Frontal cortex (tissue), 4 donors: Measurements from ENCODE around the gene GRIA3. TPM values are rescaled to one million over a fixed set of nuclear protein-coding genes. Genes with fewer than 3 reads are reported as not detected.

ENCODE experiments used
- DNase-seq, 2 donors: peaks; one replicate each; pipeline ENCODE4 v3.0.0; 2012; ENCODE audit warnings: low spot score in 2 of 2
- FAIRE-seq: peaks from 2 replicates; lab custom pipeline; 2012; peaks lifted over from hg19 to GRCh38; lab: Jason Lieb, UNC
- total RNA-seq: library from RNA; depleted of rRNA; stranded (reverse); fragments of >200 nt; gene quantifications from one replicate; pipeline ENCODE4 v1.2.3, GENCODE V29; 2014
- donor health status: control.
- donor health status: control.
- donor health status: control.

The GRIA3 gene
- 58.7 TPM for total RNA-seq

GRCh38 chrX:123184219-123184865 is at the start of gene GRIA3:
GRIA3 (plus strand) TSS chrX:123184278; CDS start chrX:123184536, 258 bp downstream.
- no peak for DNase-seq

DNA sequence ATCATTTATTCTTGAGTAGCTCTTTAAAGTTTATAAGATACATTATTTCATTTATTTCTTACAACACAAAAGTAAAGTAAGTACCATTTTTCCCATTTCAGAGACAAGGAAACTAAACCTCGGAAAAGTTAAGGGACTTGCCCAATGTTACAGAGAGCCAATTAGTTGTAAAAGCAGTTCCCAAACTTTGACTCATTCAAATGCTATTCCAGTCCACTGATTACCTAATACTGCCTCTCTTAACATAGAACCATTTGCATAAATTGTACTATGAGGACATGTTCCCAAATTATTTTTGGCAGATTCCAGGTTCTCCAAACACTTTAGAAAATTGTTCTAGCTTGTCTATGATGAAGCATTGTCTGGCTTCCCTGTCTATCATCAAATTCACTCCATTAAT is 45.6 kb upstream of the GRIA3 start:
- FAIRE-seq (no peak), DNase-seq (no peak)

More at GRCh38 chrX:123184219-123184865, at the start of gene GRIA3:
- FAIRE-seq, result no peak

DNA sequence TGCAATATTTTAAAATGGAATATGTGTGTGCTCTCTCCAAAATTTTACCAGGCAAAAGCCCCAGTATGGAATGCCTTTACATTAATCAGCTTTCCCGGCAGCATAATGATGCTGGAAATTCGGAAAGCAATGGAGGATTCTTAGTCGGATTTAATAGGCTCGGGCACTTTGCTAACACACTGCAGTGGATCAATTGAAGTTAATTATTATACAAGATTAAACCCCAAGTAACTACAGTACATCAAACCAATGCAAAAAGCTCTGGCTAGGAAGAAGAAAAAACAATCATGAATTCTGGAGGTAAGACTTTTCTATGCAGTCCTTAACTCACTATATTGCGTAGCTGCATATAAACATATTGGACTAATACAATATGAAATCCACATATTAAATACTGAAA is 43.6 kb upstream of the GRIA3 start:
- DNase-seq (no peak), FAIRE-seq (no peak)

DNA sequence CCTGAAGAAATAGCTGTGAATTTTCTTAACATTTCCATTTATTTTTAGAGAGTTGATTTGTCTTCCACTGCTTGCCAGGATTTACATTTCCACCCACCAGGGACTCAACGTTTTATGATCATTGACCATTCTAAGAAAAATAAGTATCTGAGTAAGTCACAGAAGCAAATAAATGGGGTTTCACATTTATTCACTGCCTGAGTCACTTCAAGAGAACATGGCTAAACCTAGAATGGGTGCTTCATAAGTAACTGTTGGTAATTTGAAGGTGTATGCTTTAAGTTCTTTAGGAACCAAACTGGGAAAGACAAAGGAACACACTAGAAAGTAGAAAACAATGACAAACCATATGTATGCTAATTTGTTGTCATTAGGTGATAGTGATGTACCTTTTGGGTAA is 43.2 kb upstream of the GRIA3 start:
- DNase-seq (no peak), FAIRE-seq (no peak)

GRCh38 chrX:123153846-123154335 is 30.2 kb upstream of the GRIA3 start:
- no peak for FAIRE-seq
- DNase-seq, result no peak

- FAIRE-seq (no peak), DNase-seq (no peak)
Observed at GRCh38 chrX:123155327-123155726, 28.8 kb upstream of the GRIA3 start.

DNA sequence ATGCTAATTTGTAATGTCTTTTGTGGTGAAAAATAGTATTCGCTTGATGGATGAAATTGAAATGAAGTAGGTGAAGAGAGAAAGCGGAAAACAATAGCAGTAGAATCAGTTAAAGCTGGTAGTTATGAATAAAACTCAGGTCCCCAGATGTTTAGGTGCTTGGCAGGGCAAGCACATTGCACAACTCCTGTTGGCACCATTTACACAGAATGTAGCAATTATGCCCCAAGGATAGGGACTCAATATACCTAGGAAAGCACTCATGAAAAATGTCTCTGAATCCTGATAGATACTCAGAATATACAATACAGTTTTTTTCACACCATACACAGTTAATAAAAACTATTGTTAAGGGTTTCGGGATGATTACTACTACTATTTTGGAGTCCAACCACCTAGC is 26.5 kb upstream of the GRIA3 start:
- DNase-seq, result no peak
- no peak for FAIRE-seq

GRCh38 chrX:123159403-123159802 is 24.7 kb upstream of the GRIA3 start:
- no peak for FAIRE-seq
- DNase-seq, result no peak

DNA sequence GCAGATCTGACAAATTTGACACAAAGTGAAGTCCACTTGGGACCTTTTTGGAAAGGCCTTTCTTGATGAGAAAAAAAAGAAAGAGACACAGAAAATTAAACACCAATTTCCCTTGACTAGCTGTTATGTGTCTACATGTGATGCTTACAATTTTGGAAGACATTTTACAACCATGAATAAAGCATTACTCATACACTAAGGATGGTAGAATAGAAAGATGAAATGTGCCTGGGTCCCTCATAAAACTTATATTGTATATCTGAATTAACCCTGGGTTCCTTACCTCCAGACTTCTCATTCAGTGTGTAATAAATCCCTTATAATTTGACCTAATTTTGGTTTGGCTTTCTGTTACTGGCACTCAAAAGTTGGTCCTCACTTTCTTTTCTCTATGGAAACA is 16.5 kb upstream of the GRIA3 start:
- no peak for FAIRE-seq
- no peak for DNase-seq

DNA sequence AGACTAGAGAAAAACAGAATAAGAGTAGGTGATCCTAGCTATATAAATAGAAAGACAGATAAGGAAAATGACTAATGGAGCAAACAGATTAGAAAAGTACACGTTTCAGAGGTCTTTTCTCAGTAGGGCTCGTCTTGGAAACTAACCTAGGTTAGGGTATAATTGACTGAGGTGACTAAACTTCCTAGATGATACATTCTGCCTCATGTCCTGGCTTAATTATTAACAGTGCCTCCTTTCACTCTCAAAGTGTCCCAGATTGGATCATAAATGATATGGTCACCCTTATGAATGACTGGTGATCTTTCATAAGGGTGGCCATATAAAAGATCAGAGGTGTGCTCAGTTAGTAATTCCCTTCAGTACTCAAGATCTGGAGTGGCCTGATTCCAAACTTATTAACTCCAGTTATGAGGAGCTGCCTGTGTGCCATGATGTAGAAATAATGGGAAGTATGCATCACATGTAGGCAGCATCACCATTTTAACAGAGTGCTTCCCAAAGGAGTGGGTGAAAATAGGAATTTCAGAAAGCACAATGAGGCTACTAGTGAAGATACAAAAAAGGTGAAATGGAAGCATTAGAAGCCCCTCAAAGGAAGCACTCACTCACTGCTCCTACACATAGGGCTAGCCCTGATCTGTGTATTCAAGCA is 14.7 kb upstream of the GRIA3 start:
- DNase-seq (no peak), FAIRE-seq (no peak)

GRCh38 chrX:123170546-123170945 is 13.5 kb upstream of the GRIA3 start:
- DNase-seq, result no peak
- FAIRE-seq, result no peak

DNA sequence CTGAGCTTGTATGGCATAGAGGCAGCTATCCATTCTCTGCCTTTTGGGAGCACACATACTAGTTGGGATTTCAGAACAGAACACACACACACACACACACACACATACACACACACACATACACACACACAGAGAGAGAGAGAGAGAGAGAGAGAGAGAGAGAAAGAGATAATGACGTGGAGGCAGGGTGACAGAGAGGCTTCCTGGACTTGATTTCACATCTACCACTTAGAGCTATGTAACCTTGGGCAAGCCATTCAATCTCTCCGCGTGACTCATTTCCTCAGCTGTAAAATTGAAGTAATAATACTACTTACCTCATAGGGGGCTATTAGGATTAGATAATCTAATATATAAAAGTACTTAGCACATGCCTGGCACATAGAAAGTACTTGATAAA is 12.3 kb upstream of the GRIA3 start:
- FAIRE-seq, result no peak
- DNase-seq, result no peak

- FAIRE-seq (no peak), DNase-seq (no peak)
Observed at GRCh38 chrX:123172869-123173268, 11.2 kb upstream of the GRIA3 start.

- FAIRE-seq (no peak), DNase-seq (no peak)
Observed at GRCh38 chrX:123173833-123174232, 10.2 kb upstream of the GRIA3 start.

DNA sequence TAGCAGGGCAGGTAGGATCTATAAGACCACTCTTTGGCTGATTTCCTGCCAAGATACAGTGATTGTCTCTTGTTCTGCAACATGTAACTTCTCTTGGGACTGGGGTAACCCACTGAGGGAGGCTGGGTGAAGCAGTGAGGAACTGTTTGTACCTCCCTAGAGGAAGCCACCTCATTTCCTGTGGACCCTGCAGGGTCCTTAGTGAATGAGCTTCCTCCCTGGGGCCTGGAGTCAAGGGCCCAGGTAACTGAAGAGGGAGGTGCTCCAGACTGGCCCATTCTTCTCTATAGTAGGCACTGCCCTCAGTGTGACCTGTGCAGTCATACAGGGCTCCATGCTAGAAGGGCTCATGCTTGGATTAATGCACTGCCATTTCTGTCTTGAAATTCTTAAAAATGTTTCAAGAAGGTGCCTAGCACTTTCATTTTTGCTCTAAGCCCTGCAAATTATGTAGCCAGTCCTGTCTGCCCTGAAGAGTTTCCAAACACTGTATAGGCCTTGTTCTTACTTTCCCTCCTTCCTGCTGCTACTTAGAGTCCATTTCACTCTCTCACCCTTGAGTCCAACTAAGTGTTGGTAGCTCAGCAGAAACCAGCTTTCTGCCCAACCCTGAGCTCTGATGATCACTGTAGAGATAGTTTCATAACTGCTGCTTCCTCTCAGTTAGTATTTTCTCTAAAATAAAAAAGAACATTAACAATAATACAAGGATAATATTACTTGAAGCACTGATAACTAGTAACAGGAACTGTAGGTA is 8.5 kb upstream of the GRIA3 start:
- no peak for DNase-seq
- no peak for FAIRE-seq

DNA sequence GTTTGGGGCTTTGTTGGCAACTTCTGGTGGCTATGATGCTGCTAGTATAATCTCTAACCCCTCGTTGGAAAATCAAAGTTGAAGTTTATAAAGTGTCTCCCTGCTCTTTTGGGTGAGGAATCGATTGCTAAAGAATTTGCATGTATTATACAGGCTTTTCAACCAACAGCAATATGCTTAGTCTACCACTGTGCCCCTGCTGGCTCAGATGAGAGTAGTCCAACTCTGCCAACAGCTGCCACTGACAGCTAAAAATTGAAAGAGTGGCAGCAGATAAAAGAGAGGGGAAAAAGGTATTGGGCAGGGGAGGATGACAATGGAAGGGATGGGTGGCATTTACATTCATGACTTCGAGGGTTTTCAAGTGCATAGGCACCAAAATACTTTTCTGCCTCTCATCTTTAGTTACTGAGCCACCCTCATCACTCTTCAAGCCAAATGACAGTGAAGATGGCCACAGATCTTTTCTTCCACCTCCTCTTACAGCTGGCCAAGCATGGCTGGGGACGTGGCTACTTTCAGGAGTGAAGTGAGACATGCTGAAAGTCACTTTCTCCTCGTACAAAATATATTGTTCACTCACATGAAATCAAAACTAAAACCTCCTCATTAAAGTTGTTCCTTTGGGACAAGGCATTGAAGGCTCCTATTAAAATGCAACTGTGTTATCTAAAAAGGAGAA is 2.7 kb upstream of the GRIA3 start:
- DNase-seq (no peak), FAIRE-seq (no peak)

GRCh38 chrX:123184866-123185276 is 793 bp downstream of the GRIA3 start:
- no peak for DNase-seq
- no peak for FAIRE-seq

DNA sequence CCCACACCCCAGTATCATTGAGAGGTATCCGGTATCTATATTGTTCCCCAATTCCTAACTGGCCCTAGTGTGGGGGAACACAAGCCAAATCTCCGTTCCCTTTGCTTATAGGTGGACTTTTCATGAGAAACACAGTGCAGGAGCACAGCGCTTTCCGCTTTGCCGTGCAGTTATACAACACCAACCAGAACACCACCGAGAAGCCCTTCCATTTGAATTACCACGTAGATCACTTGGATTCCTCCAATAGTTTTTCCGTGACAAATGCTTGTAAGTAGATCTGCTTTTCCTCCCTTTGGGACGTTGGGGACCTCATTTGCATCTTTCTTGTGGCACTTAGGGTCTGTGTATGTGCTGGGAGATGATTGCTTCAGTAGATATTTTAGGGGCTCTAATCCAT is 1.6 kb downstream of the GRIA3 start:
- no peak for FAIRE-seq

GRCh38 chrX:123186801-123187200 is 2.7 kb downstream of the GRIA3 start:
- DNase-seq (no peak), FAIRE-seq (no peak)

More for the DNA sequence above, 1.6 kb downstream of the GRIA3 start:
- DNase-seq, result no peak

DNA sequence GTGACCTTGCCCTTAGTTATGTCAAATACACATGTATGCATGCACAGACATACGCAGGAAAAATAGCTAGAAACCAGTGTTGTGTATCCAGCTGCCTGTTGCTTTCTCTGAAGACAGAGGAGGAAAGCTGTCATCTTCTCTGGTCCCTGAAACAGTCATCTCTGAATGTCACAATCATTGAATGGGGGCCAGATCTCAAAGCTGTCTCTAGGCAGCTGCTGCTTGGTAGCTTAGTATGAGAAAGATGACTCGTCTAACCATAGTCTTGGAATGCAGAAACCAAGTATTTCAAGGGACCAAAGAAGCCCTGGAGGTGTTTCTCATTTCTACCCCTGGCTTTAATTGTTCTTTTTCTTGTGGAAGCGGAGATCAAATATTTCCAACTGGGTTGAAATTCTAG is 4.0 kb downstream of the GRIA3 start:
- DNase-seq, result no peak
- FAIRE-seq, result no peak
